ENCODE measurements around the gene DOCK3.

DNA sequence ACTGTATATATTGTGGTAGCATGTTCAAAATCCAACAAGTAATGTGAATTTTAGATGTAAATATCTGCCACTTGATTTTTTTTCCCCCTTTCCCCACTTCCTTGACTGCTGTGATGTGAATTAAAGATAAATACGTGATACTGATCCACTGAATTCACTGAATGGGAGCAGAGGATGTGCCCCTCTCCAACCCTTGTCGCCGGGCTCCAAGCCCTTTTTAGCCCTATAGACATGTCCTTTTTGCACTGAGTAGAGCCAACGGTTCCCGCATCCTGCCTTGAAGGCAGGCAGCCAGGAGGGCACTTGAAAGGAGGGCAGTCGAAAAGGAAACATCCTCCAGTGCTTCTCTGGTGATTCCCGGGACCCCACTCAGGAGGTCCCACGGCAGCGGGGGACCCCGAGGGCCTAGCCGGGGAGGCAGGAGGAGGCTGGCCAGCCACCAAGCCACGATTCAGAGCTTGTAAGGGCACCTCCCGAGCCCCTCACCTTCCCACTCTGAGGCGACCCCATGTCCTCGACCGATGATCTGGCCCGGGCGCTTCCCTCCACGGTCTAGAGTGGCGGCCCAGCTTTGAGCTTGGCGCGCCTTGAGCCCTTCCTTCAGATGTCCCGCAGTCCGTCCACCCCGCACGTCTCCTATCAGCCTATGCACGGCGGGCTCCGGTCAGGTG is 709.5 kb downstream of the DOCK3 start:
- no peak for TF ChIP-seq RAD21 (conservative IDR thresholded peaks at IDR 0.05)
- no peak for TF ChIP-seq EP300 (conservative IDR thresholded peaks at IDR 0.05; ENCODE audit: poor library complexity, severe bottlenecking)

Measured in neural cell (in vitro differentiated cells).